GM18526 (cell line): ENCODE results near the gene WDR86.

Experiments used
- POLR2A ChIP-seq: IDR thresholded peaks from 3 replicates; pipeline ENCODE4 v1.6.1; 2011; ENCODE audit not compliant: insufficient read length; ENCODE audit errors: extremely low read depth

Gene WDR86

DNA sequence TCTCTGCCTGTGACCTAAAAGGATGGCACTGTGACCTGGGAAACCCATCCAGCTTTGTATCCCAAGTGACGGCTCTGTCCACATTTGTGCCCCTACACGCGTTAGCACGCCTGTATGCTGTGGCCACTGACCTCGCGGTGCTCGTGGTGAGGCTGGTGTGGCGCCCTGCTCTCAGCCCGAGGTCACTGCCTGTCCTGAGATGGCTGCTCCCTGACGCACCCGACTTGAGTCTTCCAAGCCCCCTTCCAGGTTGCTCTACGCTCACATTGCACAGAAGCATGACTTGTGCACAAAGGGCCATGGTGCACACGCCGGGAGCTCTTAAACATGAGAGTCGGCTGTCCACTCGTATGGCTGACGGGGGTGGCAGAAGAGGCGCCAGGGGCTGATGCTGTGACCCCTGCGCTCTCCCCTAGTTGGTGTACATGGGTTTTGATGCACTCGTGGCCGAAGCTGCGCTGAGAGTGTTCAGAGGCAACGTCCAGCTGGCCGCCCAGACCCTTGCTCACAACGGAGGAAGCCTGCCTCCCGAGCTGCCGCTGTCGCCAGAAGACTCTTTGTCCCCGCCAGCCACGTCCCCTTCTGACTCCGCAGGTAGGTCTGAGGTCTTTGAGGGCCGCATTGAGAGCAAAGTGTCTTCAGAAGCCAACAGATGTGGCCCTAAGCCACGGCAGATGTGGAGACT lies 33.5 kb downstream of the WDR86 start:
- TF ChIP-seq POLR2A = no peak

DNA sequence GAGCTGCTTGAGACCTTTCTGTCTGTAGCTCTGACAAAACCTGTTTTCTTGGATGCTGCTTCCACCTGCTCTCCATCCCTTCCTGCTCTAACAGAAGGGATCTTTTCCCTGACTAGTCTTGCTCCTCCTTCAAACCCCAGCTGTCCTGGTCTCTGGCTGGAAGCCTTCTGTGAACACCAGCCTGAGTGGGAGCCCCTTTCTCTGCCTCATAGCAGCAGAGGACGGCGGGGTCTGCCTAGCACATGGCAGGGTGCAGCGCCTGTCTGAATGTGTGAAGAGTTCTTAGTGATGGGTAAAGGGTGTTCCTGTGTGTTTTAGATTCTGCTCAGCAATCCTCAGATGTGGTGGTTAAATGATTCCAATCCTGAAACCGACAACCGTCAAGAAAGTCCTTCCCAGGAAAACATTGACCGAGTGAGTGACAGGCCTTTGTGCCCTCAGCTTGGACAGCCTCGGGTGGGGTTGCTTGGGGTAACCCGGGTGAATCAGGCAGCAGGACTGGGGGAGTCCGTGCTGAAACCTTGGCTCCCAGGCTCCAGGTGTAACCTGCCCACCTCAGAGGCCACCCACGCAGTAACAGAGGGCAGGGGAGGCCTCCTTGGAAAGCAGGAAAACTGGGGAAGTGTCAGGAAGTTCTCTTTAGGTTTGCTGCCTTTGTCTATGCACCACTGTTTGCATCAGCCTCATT lies 34.2 kb downstream of the WDR86 start:
- TF ChIP-seq POLR2A = no peak

DNA sequence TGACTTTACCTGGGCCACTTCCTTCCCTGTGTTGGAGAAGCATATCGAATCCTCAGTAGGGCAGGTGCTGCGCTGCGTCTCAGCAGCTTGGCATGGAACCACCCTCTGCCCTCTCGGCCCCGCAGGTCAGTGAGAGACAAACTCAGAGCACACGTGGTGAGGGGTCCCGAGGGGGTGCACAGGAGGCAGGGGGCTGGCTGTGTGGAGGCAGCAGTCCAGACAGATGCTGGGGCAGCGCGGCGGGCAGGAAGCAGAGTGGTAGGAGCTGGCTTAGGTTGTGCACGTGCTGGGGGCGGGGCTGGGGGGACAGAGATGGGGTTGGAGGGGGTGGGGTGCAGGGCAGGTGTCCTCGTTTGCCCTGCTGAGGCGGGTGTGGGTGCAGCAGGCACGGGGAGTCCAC lies 35.1 kb downstream of the WDR86 start:
- no peak for TF ChIP-seq POLR2A

DNA sequence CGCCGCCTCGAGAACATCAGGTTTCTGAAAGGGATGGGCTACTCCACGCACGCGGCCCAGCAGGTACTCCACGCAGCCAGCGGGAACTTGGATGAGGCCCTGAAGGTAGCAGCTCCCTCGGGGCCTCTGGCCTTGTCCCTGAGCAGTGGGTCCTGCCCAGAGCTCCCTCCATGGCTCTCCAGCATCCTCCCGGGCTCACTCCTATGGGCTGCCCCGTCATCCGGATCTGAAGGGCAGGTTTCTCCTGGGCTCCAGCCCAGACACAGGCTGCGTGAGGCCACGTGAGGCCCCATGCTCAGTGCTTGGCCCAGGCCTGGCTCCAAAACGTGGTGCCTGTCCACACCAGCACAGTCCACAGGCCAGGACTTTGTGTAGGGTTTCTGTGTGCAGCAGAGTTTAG lies 35.7 kb downstream of the WDR86 start:
- no peak for TF ChIP-seq POLR2A

DNA sequence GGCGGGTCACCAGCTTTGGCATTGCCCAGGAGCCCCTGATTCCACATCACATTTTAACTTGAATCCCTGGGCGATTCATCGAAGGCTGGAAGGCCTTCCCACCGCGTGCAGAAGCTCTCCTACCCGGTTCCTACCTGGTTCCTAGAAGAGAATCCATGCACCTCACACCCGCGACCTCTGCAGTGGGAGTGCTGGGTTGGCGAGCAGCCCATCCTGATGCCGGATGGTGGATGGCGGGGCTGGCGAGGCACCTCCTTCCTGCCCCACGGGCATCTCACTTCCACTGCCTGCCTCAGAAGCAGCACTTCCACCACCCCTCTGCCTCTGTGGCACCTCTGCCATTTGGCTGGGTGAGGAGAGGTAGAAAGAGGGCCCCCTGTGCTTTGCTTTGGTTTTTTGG lies 36.2 kb downstream of the WDR86 start:
- TF ChIP-seq POLR2A = no peak

DNA sequence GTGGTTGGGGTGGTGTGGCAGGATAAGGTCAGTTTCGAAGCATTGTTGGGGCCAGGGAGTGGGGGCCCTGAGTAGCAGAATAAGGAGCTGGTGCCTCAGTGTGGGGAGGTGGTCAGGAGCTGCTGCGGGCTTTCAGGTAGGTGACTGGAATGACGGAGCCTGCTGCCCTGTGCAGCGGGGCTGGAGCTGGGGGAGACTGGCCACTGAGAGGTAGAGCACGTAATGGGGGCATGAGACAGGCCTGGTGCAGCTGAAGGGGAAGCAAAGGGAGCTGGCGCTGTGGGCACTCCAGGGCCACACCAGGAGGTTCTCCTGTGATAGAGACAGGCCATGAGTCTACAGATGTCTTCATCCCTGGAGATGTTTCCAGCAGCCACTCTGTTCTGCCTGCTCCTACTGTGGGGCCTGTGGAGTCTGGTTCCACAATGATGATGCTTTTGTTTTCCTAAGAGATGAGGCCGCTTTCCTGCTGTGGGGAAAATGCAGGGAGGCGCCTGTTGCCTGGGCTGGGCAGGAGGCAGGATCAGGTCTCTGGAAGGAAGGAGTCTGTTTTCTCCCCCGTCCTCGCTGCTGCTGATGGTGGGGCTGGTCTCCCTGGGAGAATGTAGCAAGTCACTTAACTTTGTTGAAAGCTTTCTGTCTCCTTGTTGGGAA lies 37.1 kb downstream of the WDR86 start:
- no peak for TF ChIP-seq POLR2A

DNA sequence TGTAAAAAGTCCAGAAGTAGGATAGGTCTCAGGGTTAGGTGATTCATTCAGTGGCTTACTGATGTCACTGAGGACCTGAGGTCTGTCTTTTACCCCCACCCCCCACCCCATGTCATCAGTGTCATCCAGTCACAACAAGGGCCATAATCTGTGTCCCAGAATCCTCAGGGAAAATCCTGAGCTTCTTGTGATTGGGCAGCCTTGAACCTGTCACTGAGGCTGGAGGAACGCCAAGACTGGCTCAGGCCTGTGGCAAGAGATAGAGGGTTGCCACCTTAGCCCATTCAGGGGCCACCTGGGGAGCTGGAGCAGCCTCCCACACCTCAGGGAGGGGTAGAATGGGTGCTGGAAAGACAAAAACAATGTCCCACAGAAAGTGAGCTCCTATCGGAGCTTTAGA lies 38.6 kb downstream of the WDR86 start:
- TF ChIP-seq POLR2A = no peak

DNA sequence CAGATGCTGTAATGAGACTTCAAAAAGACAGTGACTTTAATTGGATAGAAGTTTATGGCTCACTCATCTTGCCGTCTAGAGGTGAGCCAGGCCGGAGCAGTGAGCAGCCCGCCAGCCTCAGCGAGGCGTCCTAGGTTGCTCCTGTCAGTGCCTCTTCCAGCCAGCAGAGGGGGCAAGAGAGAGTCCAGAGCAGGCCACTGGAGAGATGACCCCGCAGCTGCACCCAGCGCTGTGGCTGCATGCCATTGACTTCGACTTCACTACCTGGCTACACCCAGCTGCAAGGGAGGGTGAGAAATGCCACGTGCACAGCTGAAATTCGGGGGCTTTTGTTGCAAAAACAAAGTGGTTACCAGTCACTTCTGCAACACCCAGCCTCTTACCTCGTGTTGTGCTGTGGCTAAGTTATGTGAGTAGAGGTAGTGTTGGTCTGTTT lies 41.7 kb downstream of the WDR86 start:
- TF ChIP-seq POLR2A = no peak

DNA sequence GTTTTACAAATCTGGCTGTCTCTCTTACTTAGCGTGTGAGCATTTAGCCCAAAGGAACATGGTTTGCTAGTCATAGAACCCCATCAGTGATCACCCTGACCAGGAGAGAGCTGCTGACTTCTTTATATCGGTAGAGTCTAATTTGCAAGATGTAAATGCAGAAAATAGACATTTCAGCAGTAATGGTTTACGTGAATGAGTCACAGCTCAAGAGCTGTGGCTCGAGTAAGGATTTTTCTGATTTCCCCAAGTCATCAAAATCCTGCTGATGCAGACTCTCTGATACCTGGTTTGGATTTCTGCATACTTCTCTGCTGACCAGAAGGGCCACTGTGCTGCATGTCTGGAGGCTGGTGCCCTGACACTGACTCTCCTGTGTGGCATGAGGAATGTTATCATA lies 42.6 kb downstream of the WDR86 start:
- no peak for TF ChIP-seq POLR2A

DNA sequence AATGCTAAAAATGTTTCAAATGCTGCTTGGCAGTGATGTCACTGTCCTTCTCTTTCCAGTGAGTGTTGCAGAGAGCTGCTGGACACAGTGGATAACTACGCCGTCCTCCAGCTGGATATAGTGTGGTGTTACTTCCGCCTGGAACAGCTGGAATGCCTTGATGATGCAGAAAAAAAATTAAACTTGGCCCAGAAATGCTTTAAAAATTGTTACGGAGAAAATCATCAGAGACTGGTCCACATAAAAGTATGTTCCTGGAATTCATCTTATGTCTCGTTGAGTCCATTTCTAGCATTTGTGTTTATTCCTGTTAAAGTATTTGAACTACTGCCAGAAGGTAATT lies 43.0 kb downstream of the WDR86 start:
- TF ChIP-seq POLR2A = no peak

DNA sequence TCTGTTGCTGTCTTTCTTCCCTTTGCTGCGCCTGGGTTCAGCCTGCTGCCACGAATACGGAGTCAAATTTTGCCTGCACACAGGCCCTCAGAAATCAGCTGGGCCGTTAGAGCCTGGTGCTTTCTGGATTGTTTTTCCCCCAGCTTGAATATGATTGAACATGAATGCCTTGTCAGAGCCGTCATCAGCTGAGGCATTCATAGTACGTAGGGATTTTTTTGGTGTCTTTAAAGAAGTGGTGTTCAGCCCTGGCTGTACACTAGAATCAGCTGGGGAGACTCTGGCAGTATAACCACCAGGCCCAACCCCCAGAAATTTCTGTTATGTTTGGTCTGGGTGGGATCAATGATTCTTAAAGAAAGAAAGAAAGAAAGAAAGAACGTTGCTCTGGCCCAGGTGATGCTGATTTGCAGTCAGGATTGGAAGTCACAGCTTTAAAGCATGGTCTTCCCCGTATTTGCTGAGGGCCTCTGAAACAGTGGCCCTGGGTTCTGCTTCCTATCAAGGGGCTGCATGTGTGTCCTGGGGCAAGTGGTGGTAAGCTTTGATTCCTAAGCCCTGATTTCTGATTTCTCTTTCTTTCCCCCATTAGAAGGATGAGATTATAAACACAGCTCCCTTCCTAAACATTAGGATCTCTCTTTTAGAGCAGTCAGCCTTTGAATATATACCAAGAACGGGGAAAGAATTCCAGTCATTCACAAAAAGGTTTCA lies 43.5 kb downstream of the WDR86 start:
- no peak for TF ChIP-seq POLR2A

DNA sequence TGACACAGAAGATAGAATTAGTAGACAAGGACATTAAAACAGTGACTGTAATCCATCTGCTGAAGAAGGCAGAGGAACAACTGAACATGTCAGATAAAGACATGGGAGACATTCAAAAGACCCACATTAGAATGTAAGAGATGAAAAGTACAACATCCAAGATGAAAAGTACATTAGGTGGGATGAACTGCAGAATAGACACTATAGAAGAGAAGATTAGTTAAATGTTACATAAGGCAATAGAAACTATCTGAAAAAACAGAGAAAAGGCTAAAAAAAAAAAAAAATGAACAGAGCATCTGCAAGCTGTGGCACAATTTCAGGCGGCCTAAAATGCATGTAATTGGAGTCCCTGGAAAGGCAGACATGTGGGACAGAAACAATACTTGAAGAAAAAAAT lies 46.7 kb downstream of the WDR86 start:
- TF ChIP-seq POLR2A = no peak

DNA sequence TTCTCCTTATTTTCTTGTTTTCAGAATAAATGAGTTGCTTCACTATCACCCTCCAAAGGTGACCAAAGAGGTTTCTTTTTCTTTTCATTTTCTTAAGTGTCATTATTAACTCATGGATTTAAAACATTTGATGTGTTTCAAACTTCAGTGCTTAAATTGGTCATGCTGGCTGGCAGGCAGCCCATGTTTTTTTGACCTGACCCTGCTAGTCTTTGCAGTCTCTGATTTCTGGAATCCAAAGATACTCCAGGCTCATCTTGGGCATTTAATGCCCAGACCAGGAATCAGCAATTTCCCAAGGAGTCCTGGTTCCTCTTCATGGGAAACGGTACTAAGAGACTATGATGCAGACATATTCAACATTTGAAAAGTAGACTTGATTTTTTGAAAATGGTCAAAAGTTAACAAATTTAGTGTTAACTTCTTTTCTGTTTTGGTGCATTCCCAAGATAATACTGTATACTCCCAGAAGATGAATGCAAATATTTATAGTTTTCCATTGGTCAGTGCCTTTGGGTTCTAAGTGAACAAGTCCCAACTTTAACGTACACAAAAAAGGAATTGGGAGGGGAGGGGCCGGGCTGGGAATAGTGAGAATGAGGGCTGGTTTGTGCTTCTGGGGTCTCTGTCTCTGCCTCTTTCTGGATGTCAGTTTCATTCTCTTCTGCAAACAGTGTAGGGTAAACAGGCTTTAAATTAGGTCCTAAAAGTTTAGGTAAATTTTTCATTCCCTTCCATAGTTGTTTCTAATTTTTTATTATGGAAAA lies 48.5 kb downstream of the WDR86 start:
- no peak for TF ChIP-seq POLR2A

DNA sequence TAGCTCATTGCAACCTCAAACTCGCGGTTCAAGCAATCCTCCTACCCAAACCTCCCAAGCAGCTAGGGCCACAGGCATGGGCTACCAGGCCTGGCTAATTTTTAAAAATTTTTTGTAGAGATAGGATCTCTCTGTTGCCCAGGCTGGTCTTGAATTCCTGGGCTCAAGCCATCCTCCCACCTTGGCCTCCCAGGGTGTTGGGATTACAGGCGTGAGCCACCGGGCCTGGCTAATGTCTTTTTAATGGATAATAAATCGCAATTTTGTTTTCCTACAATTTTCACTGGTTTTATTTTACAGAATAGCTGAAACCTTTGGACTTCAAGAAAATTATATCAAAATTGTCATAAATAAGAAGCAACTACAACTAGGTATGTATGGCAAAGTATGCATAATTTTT lies 57.3 kb downstream of the WDR86 start:
- TF ChIP-seq POLR2A = no peak

DNA sequence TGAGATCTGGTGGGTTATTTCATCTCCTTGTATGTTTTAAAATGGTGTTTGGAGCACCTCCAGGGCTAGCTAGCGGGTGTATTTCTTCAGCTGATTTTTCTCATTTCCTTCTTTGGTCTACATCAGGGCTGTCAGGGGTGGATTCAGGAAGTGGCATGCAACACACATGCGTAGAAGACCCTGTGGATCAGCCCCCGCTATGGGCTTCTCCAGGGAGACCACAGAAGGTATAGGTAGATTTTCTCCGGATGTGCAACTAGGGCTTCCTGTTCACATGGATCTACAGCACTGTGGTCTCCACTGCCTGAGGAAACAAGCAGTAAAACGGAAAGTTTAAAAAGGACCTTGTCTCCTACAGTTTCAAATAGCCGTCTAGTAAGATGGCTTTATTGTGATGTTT lies 57.9 kb downstream of the WDR86 start:
- no peak for TF ChIP-seq POLR2A
